ENCODE data around the gene PRR14. TPM values are rescaled to one million over a fixed set of nuclear protein-coding genes. Genes with fewer than 3 reads are reported as not detected.

The PRR14 gene
- total and polyA plus RNA-seq, 2 of the 4 experiments (the other 2 are of a cell fraction): 1.4 to 11.9 TPM

- Histone ChIP-seq H3K23ac (ENCODE audit: low read depth, low read length) (no peak overlapping the region), H4K91ac (ENCODE audit: insufficient read depth, low read depth, low read length) (no peak overlapping the region), H3K14ac (replicated peaks; ENCODE audit: low read depth, low read length) (no peak overlapping the region), H3K18ac (ENCODE audit: low read depth, low read length) (no peak overlapping the region), H3K4me1 (ENCODE audit: control insufficient read depth, insufficient read depth, low read length) (peaks cover 8% of the 10 kb centered on the region), H3K27ac (ENCODE audit: insufficient read depth, low read length) (no peak overlapping the region), H3K79me1 (ENCODE audit: low read depth in 1 of 2, low read length in 2 of 2) (peaks cover 17 to 49% of the 10 kb centered on the region in 2 experiments), H4K20me1 (ENCODE audit: insufficient read depth, low read length) (peaks cover 18% of the 10 kb centered on the region), H2BK120ac (ENCODE audit: low read depth, low read length) (no peak overlapping the region), H3K4me2 (ENCODE audit: low read depth, low read length) (no peak overlapping the region), H3K27me3 (ENCODE audit: control insufficient read depth, insufficient read depth, low read length) (no peaks in the 10 kb centered on the region), H3K36me3 (ENCODE audit: control insufficient read depth, insufficient read depth, low read length) (peaks cover 37% of the 10 kb centered on the region), H3K56ac (ENCODE audit: extremely low read depth, insufficient read depth, low read length) (no peak overlapping the region), H3K4ac (ENCODE audit: low read depth, low read length) (no peak overlapping the region), H2BK20ac (ENCODE audit: low read depth, low read length) (no peak overlapping the region), H2AK9ac (replicated peaks; ENCODE audit: low read depth, low read length, poor library complexity) (no peak overlapping the region), H2AFZ (replicated peaks; ENCODE audit: low read length, poor library complexity) (no peak overlapping the region), H2BK5ac (ENCODE audit: low read depth, low read length, poor library complexity, severe bottlenecking) (no peak overlapping the region), H3K9ac (ENCODE audit: low read depth, low read length) (no peak overlapping the region), H3K4me3 (ENCODE audit: insufficient read depth, low read depth, low read length) (no peak overlapping the region), H4K8ac (ENCODE audit: low read depth in 2 of 2, low read length in 2 of 2) (no peak overlapping the region), H4K5ac (ENCODE audit: low read depth, low read length) (no peak overlapping the region), H2AK5ac (ENCODE audit: low read depth, low read length) (no peak overlapping the region), H3K9me1 (ENCODE audit: insufficient read depth, low read length) (peaks cover 4% of the 10 kb centered on the region), H2BK15ac (ENCODE audit: low read depth, low read length) (no peak overlapping the region), H3K9me3 (ENCODE audit: control insufficient read depth, insufficient read depth, low read length) (no peaks in the 10 kb centered on the region)
- POLR2A ChIA-PET (ENCODE audit: unreplicated experiment): no interaction called here
- dilution Hi-C loops (cut with HindIII; ENCODE audit: low sequenced_read_pairs, unreplicated experiment) (no loop called here), in situ Hi-C loops (cut with MboI; ENCODE audit: low sequenced_read_pairs) (no loop called here), intact Hi-C loops (cut with micrococcal nuclease) (no loop called here)
- ATAC-seq (ENCODE audit: low read depth) (no peak), DNase-seq (no peak)
- WGBS, 2 experiments (ENCODE audit: extremely low coverage in 2 of 2, insufficient read length in 1 of 2): no CpG with 5 or more reads among the region's 5 CpGs
- TF ChIP-seq RCOR1 (IDR thresholded peaks at IDR 0.05; ENCODE audit: insufficient replicate concordance, low read length) (no peak), POLR2A (IDR thresholded peaks at IDR 0.05; ENCODE audit: low read depth, low read length) (no peak), MXI1 (IDR thresholded peaks at IDR 0.05; ENCODE audit: borderline replicate concordance, low read depth, low read length) (no peak), ELK1 (IDR thresholded peaks at IDR 0.05; ENCODE audit: borderline replicate concordance, low read depth, low read length) (no peak), RAD21 (IDR thresholded peaks at IDR 0.05; ENCODE audit: low read length) (no peak), BHLHE40 (IDR thresholded peaks at IDR 0.05; ENCODE audit: low read depth, low read length) (no peak), MAZ (IDR thresholded peaks at IDR 0.05; ENCODE audit: borderline replicate concordance, low read depth, low read length) (no peak), CHD1 (IDR thresholded peaks at IDR 0.05; ENCODE audit: low read depth, low read length) (no peak), NFE2L2 (IDR thresholded peaks at IDR 0.05; ENCODE audit: low read depth, low read length) (no peak), MAFK (IDR thresholded peaks at IDR 0.05; ENCODE audit: low read depth, low read length) (no peak), SMC3 (IDR thresholded peaks at IDR 0.05; ENCODE audit: low read depth, low read length) (no peak), FOS (IDR thresholded peaks at IDR 0.05; ENCODE audit: low read depth, low read length) (no peak), USF2 (IDR thresholded peaks at IDR 0.05; ENCODE audit: low read depth, low read length) (no peak), CTCF (conservative IDR thresholded peaks at IDR 0.05; ENCODE audit: low read depth, low read length) (no peak)
- CTCF ChIA-PET: no interaction called here
- no TSS peak for BruUV-seq (replicated peaks)
Measured at GRCh38 chr16:30700971-30701370, 50.2 kb downstream of the PRR14 start.
